NCI-H82 treated with DMSO at 0.1 percent for 48 hours (cell line): Measurements from ENCODE around the gene CHCHD5.
"Not testable (repeated sequence)": the region's sequence is repeated elsewhere in the genome, so short reads cannot be mapped to it uniquely, and the experiment has no call there.

Experiments
- DNase-seq: peaks from one replicate; lab custom pipeline; 2025; ENCODE audit not compliant: unreplicated experiment; lab: John Stamatoyannopoulos, UW

Gene CHCHD5

DNA sequence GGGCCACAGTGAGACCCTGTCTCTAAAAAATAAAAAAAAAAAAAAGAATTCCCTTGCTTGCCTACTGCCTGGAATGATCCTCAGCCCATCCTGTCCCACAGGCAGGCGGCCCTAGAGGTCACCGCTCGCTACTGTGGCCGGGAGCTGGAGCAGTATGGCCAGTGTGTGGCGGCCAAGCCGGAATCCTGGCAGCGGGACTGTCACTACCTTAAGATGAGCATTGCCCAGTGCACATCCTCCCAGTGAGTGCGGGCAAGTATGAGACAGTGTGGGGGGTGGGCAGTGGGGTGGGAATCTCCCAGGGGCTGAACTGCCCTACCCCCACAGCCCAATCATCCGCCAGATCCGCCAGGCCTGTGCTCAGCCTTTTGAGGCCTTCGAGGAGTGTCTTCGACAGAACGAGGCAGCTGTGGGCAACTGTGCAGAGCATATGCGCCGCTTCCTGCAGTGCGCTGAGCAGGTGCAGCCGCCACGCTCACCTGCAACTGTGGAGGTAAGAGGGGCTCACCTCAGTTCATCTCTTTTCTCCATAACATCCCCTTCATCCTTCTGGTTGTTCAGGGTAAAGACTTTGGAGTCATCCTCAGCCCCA lies 1.6 kb downstream of the CHCHD5 start:
- DNase-seq = no peak

DNA sequence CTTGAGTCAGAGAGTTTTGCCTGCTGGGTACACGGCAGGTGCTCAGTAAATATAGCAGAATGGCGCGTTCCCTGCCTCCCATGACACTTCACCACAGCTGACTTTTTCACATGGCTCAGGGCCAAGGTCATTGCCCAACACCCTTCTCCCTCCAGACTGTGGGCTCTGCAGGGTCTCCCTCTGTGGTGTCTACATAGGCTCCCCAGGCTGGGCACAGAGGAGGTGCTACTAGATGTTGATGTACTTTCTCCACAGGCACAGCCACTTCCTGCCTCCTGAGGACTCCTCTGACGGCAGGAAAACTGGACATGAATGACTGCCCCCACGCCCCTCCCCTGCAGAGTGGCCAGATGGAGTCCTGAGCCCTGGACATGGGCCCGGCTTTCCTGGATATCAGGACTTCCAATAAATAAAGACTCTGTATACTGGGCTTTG lies 4.2 kb downstream of the CHCHD5 start:
- no peak for DNase-seq

DNA sequence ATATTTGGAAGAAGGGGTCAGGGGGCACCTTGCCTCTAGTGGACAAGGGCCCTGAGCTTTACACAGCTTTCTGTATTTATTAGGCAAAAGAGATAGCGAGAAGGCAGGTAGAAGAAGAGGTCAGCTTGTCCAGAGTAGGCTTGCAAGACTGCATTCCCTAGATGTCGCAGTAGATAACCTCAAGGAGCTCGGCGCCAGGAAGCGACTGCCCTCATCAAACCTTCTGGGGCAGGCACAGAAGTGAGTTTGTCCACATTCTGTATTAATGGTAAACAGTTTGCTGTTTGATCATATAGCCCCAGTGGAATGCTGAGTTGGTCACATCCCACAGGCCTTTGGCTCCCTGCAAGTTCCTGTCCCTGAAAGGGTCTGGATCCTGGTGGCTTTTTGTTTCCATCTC lies 7.0 kb downstream of the CHCHD5 start:
- DNase-seq = no peak

DNA sequence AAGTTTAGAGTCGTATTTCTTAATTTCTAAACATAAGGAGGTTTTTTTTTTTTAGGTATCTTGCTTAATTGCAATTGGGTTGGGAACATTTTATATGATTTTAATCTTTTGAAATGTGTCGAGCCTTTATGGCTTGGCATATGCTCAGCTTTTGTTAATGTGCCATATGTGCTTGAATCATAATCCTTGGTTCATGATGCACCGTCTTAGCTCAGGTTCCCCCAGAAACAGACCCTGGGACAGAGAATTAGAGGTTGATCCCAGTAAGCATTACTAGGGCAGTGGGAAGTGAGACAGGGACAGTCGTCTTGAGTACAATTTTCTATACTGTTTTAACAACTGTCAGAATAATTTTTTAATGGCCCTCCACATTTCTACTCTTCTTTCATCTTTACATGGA lies 9.3 kb downstream of the CHCHD5 start:
- peak; percentile 72 for DNase-seq

GRCh38 chr2:112597537-112598322 lies 13.3 kb downstream of the CHCHD5 start:
- no peak for DNase-seq

DNA sequence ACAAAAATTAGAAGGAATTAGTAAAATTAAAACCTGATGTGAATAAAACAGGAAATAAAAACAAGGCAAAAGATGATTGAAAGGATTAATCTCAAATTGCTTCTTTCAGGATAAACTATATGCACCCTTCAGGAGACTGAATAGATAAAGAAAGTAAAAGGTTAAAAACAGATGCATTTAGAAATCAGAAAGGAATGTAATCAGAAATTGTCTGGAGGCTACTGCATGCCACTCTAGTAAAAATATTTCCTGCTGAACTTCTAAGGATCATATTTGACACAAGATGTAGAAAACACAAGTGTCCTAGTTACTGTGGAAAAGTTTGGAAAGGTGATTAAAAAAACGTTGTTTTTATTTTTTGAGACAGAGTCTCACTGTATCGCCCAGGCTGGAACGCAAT lies 16.2 kb downstream of the CHCHD5 start:
- DNase-seq = no peak

GRCh38 chr2:112601754-112602153 lies 17.3 kb downstream of the CHCHD5 start:
- no peak for DNase-seq

DNA sequence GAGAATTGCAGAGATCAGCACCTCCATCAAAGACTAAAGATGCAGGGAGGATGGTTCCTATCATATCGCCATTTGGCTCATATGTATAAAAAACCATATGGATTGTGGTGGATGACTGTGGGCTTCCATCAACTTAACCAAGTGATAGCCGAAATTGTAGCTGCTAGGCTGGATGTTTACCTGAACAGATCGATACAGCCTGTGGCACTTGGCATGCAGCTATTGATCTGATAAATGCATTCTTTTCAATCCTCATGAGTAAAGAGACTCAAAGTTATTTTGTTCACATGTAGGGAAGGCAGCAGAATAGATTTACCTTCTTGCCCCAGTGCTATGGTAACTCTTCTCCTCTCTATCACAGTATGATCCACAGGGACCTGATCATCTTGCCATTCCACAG lies 18.5 kb downstream of the CHCHD5 start:
- DNase-seq = no peak

DNA sequence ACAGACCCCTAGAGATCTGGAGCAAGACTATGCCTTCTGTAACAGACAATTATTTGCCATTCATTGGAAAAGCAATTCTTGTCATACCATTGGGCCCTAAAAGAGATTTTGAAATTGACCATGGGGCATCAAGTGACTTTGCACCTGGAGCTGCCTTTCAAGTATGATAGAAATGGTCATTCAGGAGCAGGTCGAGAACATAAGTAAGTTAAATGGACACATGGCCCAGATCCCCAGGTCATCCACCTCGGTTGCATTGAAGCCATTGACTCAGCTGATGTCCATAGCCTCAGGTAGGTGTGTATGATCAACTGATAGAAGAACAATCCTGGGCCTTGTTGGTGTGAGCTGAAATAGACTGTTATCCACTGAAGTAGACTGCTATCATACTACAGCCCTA lies 19.3 kb downstream of the CHCHD5 start:
- DNase-seq = no peak

- no peak for DNase-seq
Observed at GRCh38 chr2:112604952-112605351, 20.5 kb downstream of the CHCHD5 start.

- DNase-seq = no peak
Observed at GRCh38 chr2:112605926-112606325, 21.5 kb downstream of the CHCHD5 start.

DNA sequence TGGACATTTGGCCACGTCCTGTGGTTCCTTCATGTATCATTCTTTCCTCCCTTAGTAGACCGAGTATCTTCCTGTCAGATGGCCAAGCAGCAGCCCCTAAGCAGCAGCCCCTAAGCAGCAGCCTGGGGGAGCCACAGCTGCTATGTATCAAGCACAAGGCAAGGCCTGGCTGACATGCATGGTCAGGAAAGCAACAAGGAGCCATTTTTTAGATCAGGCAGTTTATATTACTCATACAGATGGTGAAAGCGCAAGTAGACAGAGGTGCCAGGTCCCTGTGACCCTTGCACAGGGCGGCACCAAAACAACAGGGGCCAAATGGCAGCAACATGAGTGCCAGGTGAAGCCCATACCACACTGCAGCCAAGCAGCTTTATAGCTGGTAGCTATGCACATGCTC lies 22.1 kb downstream of the CHCHD5 start:
- no peak for DNase-seq

- no peak for DNase-seq
Observed at GRCh38 chr2:112607680-112608438, 23.4 kb downstream of the CHCHD5 start.

DNA sequence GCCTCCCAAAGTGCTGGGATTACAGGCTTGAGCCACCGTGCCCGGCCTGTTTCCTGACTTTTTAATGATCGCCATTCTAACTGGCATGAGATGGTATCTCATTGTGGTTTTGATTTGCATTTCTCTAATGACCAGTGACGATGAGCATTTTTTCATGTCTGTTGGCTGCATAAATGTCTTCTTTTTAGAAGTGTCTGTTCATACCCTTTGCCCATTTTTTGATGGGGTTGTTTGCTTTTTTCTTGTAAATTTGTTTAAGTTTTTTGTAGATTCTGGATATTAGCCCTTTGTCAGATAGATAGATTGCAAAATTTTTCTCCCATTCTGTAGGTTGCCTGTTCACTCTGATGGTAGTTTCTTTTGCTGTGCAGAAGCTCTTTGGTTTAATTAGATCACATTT lies 24.9 kb downstream of the CHCHD5 start:
- not testable (repeated sequence) for DNase-seq

- not testable (repeated sequence) for DNase-seq
Observed at GRCh38 chr2:112612283-112612682, 27.9 kb downstream of the CHCHD5 start.

DNA sequence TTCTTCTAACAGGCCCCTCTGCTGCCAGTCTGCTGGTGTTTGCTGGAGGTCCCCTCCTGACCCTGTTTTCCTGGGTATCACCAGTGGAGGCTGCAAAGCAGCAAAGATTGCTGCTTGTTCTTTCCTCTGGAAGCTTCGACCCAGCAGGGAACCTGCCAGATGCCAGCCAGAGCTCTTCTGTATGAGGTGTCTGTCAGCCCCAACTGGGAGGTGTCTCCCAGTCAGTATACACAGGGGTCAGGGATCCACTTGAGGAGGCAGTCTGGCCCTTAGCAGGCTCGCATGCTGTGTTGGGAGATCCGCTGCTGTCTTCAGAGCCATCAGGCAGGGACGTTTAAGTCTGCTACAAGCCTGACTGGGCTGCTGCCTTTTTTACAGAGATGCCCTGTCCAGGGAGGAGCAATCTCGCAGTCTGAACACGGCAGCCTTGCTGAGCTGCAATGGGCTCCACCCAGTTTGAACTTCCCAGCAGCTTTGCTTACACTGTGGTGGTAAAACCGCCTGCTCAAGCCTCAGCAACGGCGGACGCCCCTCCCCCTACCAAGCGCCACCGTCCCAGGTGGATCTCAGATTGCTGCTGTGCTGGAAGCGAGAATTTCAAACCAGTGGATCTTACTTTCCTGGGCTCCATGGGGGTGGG lies 29.9 kb downstream of the CHCHD5 start:
- no peak for DNase-seq

DNA sequence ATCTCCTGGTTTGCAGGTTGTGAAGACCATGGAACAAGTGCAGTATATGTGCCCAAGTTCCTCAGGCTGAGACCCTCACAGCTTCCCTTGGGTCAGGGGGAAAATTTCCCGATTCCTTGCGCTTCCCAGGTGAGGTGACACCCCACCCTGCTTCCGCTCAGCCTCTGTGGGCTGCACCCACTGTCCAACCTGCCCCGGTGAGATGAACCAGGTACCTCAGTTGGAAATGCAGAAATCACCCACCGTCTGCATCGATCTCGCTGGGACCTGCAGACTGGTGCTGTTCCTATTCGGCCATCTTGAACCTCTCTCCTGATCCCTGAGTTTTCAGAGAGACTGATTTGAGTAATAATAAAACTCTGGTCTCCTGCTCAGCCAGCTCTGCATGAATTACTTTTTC lies 30.6 kb downstream of the CHCHD5 start:
- no peak for DNase-seq

GRCh38 chr2:112615798-112616197 lies 31.4 kb downstream of the CHCHD5 start:
- not testable (repeated sequence) for DNase-seq

GRCh38 chr2:112618383-112618782 lies 34.0 kb downstream of the CHCHD5 start:
- DNase-seq = no peak

DNA sequence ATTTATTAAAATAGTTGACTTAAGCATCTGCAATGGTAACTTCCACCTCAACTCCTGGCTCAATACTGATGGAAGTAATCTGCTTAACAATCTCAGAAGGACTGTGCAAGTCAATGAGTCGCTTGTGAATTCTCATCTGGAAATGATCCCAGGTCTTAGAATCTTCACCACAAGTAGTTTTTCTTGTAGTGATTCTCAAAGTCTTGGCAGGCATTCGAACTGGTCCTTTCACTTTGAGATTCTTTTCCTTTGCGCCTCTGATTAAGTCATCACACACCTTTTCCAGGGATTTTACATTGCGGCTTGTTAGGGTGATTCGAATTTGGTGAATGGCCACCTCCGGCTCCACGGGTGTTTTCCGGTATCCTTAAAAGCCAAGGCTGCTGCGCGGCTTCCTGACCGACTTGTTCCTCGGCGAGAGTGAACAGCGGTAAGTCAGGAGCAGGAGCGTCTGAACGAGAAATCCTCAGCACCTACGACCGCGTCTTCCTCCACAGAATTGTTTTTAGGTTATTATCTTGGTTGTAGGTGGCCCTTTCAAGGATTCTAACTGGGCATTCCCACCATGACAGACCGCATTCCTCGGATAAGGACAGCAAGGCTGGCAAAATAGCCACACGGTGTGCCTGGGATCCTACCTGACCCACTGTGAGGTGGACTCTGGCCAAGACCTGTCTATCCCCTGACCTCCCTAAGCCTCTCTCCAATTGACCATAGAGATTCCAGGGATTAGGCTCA lies 37.5 kb downstream of the CHCHD5 start:
- no peak for DNase-seq

GRCh38 chr2:112622528-112622849 lies 38.1 kb downstream of the CHCHD5 start:
- DNase-seq = no peak
